ENCODE results near the gene PRC1.

- TF ChIP-seq, protein P1, sequence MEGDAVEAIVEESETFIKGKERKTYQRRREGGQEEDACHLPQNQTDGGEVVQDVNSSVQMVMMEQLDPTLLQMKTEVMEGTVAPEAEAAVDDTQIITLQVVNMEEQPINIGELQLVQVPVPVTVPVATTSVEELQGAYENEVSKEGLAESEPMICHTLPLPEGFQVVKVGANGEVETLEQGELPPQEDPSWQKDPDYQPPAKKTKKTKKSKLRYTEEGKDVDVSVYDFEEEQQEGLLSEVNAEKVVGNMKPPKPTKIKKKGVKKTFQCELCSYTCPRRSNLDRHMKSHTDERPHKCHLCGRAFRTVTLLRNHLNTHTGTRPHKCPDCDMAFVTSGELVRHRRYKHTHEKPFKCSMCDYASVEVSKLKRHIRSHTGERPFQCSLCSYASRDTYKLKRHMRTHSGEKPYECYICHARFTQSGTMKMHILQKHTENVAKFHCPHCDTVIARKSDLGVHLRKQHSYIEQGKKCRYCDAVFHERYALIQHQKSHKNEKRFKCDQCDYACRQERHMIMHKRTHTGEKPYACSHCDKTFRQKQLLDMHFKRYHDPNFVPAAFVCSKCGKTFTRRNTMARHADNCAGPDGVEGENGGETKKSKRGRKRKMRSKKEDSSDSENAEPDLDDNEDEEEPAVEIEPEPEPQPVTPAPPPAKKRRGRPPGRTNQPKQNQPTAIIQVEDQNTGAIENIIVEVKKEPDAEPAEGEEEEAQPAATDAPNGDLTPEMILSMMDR (conservative IDR thresholded peaks at IDR 0.05): no peak
- TF ChIP-seq ZFX (IDR thresholded peaks at IDR 0.05): no peak
Measured at GRCh38 chr15:90982135-90982534, 12.2 kb downstream of the PRC1 start.

All from C4-2B (cell line).